CD4-positive, alpha-beta T cell treated with Interleukin-6 for 4 hours (primary cell): ENCODE results near the gene KCNE3.
"Not testable (repeated sequence)": the region's sequence is repeated elsewhere in the genome, so short reads cannot be mapped to it uniquely, and the experiment has no call there.

ENCODE experiments used
- DNase-seq: peaks from one replicate; pipeline ENCODE4 v3.0.0-alpha.2; 2020; ENCODE audit warnings: mixed read lengths

The KCNE3 gene

DNA sequence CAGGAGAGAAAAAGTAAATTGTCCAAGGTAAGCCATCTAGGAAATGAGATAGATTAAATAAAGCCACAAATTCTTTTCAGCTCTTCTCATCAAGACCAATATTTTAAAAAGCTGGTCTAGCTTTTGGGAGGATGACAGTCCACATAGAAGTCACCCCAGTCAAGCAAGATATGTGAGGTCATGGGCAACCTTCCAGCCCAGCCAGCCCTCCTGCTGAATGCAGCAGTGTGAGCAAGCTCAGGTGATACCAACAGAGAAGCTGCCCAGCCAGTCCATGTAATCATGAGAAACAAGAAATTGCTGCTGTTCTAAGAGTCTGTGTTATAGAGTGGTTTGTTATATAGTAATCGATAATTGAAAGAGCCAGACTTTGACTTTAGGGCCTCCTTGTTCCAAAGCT lies 28.7 kb downstream of the KCNE3 start:
- DNase-seq, result no peak

DNA sequence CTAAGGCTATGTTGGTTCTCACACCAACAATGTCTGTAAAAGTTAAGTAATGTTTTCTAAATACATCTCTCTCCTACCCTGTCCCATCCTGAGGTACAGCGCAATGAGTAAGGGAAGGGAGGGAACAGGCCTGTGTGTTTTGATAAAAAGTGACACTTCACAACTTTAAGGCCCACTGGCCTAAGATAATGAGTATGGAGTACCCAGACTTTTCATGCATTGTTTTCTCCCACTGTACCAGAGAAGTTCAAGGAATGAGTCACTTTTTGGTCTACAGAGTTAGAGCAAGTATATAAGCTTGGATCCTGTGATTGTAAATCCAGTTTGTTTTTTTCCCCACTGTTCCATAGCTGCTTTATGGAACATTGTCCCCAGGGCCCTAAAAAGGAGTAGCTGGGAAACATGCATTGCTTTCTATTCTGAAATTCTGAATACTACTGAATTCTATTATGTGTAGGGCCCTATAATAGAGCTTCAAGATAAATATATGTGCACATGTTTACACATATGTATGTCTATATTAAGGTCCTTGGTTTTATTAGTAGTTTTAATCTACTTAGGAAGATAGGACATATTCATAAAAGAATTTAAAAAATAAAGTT lies 29.8 kb downstream of the KCNE3 start:
- DNase-seq, result no peak

DNA sequence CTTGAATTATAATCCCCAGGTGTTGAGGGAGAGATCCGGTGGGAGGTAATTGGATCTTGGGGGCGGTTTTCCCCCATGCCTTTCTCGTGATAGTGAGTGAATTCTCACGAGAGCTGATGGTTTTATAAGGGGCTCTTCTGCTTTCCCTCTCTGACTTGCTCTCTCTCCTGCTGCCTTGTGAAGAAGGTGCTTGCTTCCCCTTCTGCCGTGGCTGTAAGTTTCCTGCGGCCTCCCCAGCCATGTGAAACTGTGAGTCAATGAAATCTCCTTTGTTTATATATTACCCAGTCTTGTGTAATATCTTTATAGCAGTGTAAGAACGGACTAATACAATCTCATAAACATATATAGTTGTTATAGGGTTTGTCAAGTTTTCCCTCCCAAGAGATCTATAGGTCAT lies 32.8 kb downstream of the KCNE3 start:
- DNase-seq, result no peak

DNA sequence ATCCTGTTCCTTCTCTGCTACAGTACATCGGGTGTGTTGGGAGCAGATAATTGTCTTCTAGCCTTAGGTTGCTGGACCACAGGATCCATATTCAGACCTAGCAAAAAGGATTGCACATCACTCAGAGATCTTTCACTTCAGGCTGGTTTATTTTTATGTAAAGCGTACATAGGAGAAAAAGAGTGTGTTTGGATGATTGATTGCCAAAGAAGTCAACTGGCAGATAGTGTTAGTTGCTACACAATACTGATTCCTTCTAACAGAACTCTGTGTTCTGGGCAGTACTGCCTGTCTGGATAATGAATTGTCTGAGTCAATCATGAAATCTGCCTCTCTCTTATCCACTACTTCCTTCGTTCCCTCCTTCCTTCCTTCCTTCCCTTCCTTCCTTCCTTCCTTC lies 38.1 kb downstream of the KCNE3 start:
- DNase-seq, result no peak

DNA sequence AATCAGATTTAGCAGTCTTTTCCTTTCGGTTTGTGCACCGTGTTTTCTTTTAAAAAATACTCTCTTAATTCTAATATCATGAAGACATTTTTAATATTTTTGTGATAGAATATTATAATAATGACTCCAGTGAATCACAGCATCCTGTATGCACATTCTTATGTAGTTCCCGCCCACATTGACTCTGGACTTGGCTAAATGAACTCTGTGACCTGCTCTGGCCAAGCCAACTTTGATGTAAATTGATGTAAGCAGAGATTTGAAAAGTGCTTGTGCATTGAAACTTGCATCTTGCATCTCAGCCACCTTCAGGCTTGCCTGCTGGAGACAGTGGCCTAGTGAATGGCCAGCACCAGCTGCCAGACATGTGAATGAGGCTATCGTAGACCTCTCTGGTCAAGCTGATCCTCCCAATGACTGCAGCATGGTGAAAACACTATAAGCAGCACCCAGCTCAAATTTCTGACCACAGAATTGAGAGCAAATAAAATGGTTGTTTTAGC lies 39.9 kb downstream of the KCNE3 start:
- no peak for DNase-seq

DNA sequence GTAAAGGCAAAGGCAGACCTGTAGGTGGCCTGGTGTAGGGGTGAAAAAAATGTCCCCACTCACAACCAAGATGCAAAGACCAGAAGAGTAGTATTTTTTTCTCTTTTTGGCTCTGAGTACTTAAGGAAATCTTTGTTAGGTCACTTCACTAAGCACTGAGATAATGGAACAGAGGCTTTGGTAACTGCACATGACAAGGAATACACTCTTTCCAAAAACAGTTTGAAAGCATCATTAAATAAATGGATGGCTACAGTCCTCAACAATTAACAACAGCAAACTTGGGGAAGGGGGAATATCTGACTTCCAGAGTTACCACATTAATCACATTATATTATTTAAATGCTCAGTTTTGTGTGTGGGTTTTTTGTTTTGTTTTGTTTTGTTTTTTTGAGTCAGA lies 42.2 kb downstream of the KCNE3 start:
- DNase-seq, result no peak

DNA sequence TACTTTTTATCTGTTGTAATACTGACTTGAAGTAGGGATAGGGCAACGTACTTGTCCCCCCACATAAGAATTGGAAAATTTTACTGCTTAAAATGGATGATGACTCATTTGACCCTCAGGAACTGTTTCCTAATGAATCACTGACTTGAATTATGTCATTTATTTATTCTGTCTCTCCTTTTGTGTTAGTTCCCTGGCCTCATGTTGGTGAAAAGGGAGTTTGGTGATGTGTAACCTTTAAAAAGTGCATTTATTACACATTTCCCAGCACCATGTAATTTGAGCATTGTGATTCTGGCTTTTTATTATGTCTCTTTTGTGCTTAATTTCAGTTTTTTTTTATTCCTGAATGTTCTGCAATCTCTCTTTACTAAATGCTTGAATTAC lies 48.8 kb downstream of the KCNE3 start:
- DNase-seq, result no peak

DNA sequence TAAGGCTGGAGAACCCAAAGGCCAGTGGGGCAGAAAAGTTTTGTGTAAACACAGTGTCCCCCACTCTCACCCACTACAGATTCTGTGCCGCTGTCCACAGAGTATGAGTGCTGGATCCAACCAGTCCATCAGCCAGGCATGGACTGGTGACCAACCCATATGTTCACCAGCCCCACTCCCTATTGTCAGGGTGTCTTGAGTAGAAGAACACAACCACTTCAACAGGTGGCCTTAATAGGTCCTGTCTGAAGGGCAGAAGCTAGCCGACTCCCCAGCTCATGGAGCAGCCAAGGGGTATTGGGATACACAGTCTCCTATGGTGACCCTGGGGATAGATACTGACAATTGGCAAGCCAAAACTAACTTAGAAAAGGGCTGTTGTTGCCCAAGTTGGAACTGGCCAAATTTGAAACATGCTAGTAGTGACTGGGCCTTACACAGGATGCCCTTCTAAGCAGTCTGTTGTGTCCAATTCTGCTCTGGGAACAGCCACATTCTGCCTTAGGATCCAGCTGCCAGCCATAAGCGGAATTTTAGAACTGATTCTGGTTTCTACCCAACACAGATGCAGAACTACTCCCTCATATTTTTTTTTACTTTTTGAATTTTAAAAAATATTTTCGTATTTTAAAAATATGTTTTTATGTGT lies 49.4 kb downstream of the KCNE3 start:
- DNase-seq, result no peak

DNA sequence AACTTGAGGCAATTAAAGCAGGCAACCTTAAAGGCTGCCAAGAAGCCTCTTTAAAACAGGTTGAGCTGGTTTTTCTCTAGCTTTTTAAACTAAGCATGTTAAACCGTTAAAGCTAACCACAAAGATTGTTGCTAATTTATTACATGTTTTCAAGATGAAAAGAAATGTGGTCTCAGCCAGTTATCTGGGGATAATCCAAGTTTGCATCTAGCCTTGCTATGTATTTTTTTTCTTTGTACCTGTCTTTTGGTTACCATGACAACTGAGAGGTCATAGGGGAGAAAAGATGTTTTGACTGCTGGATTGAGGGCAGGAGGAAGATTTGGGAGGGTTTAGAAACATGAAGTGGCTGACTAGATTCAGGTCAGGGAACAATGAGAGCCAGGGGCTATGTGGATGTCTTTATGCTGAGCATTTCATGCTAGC lies 50.0 kb downstream of the KCNE3 start:
- DNase-seq, result no peak

DNA sequence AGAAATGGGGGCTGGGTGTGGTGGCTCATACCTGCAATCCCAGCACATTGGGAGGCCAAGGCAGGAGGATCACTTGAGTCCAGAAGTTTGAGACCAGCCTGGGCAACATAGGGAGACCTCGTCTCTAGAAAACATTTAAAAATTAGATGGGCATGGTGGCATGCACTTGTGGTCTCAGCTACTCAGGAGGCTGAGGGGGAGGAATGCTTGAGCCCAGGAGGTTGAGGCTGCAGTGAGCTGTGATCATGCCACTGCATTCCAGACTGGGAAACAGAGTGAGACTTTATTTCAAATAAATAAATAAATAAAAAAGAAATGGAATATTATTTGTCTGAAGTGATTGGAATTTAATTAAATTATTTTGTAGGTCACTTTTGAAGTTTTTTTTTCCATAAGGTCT lies 50.4 kb downstream of the KCNE3 start:
- DNase-seq, result not testable (repeated sequence)

DNA sequence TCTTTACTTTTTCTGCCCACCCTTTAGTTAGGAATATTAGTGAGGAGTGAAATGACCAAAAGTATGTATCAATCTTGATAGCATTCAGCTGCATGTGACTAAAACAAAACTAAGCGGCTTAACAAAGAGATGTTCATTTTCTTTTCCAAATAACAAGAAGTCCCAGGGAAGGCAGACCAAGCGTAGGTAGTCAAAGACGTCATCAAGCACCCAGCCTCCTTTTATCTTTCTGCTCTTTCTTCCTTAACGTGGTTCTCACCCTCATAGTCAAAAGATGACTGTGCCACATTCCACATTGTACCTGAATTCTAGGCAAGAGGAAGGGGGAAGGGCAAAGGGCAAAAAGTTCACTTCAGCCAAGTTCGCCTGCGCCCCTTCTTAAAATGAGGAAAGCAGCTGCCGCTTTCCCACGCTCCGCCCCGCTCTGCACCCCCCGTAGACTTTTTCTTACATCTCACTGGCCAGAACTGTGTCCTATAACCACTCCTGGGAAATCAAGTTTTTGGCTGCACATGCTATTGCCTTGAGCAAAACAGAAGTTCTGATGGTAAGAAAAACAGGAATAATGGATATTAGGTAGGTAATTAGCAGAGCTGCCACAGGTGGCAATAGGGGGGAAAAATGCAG lies 54.5 kb downstream of the KCNE3 start:
- no peak for DNase-seq

DNA sequence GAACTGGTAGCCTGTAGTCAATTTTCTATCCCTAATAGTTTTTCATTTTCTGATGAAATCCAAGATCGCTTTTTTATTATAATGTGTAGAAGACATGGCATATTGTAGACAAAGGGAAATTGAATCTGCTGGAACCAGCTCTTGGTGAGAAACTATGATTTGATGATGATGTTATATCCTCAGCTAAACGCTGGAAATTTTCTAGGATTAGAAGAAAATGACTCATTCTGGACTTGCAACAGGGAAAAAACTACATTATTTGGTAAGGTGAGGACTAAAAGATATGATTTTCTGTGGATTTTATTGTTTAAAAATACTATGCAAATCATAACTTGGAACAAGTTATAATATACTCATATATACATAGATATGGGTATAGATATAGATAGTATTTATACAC lies 55.0 kb downstream of the KCNE3 start:
- DNase-seq, result no peak

DNA sequence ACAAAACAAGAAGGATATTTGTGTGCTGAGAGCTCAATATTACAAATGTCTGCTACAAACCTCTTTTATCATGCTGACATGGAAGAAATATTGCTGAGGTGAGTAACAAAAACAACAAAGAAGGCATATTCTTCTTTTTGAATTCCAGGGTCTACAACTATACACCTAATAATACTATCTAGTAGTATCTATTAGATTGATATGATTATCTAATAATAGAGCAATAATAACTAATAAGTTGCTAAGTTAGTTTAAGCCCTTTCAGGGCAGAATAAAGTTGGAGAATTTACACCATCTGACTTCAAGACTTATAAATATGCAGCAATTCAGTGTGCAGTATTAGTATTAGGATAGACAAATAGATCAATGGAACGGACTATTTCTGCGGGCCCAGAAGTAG lies 57.7 kb downstream of the KCNE3 start:
- no peak for DNase-seq
